Measurements from ENCODE around the gene CIT. TPM values are rescaled to one million over a fixed set of nuclear protein-coding genes. Genes with fewer than 3 reads are reported as not detected.

The CIT gene
- total and polyA plus RNA-seq, 9 donors, result 0.39 to 3.6 (median 1.7) TPM

- Histone ChIP-seq H3K27me3 (no peaks in the 10 kb centered on the region), H3K27ac (no peak overlapping the region), H3K36me3 (no peaks in the 10 kb centered on the region), H3K4me3 (no peak overlapping the region), H3K9me3 (no peaks in the 10 kb centered on the region), H3K4me1 (ENCODE audit: insufficient read depth) (no peaks in the 10 kb centered on the region)
- no peak for TF ChIP-seq EP300 (IDR thresholded peaks at IDR 0.05)
- no peak for TF ChIP-seq POLR2A (IDR thresholded peaks at IDR 0.05)
- TF ChIP-seq, protein P1, sequence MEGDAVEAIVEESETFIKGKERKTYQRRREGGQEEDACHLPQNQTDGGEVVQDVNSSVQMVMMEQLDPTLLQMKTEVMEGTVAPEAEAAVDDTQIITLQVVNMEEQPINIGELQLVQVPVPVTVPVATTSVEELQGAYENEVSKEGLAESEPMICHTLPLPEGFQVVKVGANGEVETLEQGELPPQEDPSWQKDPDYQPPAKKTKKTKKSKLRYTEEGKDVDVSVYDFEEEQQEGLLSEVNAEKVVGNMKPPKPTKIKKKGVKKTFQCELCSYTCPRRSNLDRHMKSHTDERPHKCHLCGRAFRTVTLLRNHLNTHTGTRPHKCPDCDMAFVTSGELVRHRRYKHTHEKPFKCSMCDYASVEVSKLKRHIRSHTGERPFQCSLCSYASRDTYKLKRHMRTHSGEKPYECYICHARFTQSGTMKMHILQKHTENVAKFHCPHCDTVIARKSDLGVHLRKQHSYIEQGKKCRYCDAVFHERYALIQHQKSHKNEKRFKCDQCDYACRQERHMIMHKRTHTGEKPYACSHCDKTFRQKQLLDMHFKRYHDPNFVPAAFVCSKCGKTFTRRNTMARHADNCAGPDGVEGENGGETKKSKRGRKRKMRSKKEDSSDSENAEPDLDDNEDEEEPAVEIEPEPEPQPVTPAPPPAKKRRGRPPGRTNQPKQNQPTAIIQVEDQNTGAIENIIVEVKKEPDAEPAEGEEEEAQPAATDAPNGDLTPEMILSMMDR (IDR thresholded peaks at IDR 0.05), result no peak
- 38 to 57% (median 52%) methylated on average over 2 of the region's 2 CpGs for WGBS, 3 donors
- no peak for DNase-seq
- intact Hi-C loops (cut with DNase I), result no loop called here
Measured at GRCh38 chr12:119781804-119782203, 95.3 kb downstream of the CIT start.

DNA sequence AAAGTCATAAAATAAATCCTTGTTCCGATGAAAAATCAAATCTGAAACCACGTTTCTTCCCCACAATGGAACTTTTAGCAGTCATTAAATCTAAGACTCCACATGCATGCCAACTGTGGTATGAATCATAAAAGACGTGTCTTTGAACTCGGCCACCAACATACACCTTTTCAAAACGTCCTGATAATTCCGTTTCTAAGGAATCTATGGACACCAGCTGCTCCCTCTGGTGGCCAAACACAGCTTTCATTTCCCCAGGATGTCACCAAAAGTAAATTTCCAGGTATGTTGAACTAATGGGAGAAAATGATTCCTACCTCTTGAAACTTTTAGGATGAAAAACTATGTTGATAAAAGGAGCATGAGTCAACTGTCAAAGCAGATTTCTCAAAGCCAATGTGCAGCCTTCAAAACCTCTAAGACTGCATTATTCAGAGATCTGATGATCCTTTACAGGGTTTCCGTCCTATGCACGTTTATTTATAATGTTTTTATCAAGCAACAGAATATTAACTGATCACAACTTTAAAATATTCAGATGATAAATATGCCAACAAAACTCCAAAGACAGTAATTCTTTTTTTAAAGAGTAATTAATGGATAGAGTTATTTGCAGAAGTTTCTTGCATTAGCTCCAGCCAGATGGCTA, 96.2 kb downstream of the CIT start:
- no peak overlapping the region for H3K4me3 ChIP-seq
- no peaks in the 10 kb centered on the region for H3K9me3 ChIP-seq
- H3K27ac ChIP-seq, result no peak overlapping the region
- no peaks in the 10 kb centered on the region for H3K4me1 ChIP-seq (ENCODE audit: insufficient read depth)
- intact Hi-C loops (cut with DNase I), result no loop called here
- no peaks in the 10 kb centered on the region for H3K36me3 ChIP-seq
- 19 to 28% (median 25%) methylated on average over 8 of the region's 8 CpGs for WGBS, 3 donors
- DNase-seq, result peak in 1 of 5 donors; percentile 23
- no peaks in the 10 kb centered on the region for H3K27me3 ChIP-seq
- TF ChIP-seq EP300 (IDR thresholded peaks at IDR 0.05), result no peak
- TF ChIP-seq, protein P1 (IDR thresholded peaks at IDR 0.05), result peak in 2 of 3 donors; percentile 23 to 46
- no peak for TF ChIP-seq POLR2A (IDR thresholded peaks at IDR 0.05)

GRCh38 chr12:119775246-119775895, 101.7 kb downstream of the CIT start:
- H3K27ac ChIP-seq, result no peak overlapping the region
- no peak for DNase-seq
- no peak for TF ChIP-seq EP300 (IDR thresholded peaks at IDR 0.05)
- TF ChIP-seq, protein P1 (IDR thresholded peaks at IDR 0.05), result no peak
- TF ChIP-seq POLR2A (IDR thresholded peaks at IDR 0.05), result no peak
- no peaks in the 10 kb centered on the region for H3K9me3 ChIP-seq
- H3K4me3 ChIP-seq, result no peak overlapping the region
- H3K36me3 ChIP-seq, result no peaks in the 10 kb centered on the region
- intact Hi-C loops (cut with DNase I), result no loop called here
- H3K27me3 ChIP-seq, result no peaks in the 10 kb centered on the region
- no peaks in the 10 kb centered on the region for H3K4me1 ChIP-seq (ENCODE audit: insufficient read depth)
- WGBS, 3 donors, result 95 to 96% (median 96%) methylated on average over 7 of the region's 7 CpGs

GRCh38 chr12:119772431-119772830, 104.7 kb downstream of the CIT start:
- WGBS, 3 donors, result 93 to 96% (median 94%) methylated on average over 4 of the region's 4 CpGs
- H3K9me3 ChIP-seq, result no peaks in the 10 kb centered on the region
- H3K4me3 ChIP-seq, result no peak overlapping the region
- no peak overlapping the region for H3K27ac ChIP-seq
- no peaks in the 10 kb centered on the region for H3K27me3 ChIP-seq
- intact Hi-C loops (cut with DNase I), result no loop called here
- no peaks in the 10 kb centered on the region for H3K36me3 ChIP-seq
- no peaks in the 10 kb centered on the region for H3K4me1 ChIP-seq (ENCODE audit: insufficient read depth)
- TF ChIP-seq POLR2A (IDR thresholded peaks at IDR 0.05), result no peak
- no peak for TF ChIP-seq EP300 (IDR thresholded peaks at IDR 0.05)
- TF ChIP-seq, protein P1 (IDR thresholded peaks at IDR 0.05), result no peak
- no peak for DNase-seq
